NCI-H2107 (cell line): ENCODE results near the gene RPS19.
"Not testable (repeated sequence)": the region's sequence is repeated elsewhere in the genome, so short reads cannot be mapped to it uniquely, and the experiment has no call there.

Experiments used
- DNase-seq: peaks from one replicate; lab custom pipeline; 2025; lab: John Stamatoyannopoulos, UW

Gene RPS19

DNA sequence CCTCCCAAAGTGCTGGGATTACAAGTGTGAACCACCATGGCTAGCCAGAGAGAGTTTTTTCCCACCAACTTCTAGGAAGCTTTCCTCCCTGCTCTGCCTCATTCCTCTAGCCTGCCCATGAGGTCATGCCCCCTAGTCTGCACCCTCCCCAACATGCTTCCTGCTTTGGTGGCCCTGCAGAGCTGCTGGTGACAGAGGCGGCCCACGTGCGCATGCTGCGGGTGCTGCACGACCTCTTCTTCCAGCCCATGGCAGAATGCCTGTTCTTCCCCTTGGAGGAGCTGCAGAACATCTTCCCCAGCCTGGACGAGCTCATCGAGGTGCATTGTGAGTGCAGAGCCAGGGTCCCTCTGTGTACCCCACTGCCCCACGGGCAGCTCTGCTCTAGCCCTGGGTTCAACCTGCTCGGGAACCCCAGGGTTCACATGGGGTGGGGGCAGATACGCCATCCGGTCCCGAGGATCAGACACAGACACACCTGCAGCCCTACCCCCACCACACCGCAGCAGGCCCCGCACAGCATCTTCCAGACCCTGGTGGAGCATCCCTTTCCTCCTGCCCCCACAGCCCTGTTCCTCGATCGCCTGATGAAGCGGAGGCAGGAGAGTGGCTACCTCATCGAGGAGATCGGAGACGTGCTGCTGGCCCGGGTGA lies 41.8 kb downstream of the RPS19 start:
- DNase-seq = no peak

- no peak for DNase-seq
Observed at GRCh38 chr19:41902594-41902993, 42.5 kb downstream of the RPS19 start.

DNA sequence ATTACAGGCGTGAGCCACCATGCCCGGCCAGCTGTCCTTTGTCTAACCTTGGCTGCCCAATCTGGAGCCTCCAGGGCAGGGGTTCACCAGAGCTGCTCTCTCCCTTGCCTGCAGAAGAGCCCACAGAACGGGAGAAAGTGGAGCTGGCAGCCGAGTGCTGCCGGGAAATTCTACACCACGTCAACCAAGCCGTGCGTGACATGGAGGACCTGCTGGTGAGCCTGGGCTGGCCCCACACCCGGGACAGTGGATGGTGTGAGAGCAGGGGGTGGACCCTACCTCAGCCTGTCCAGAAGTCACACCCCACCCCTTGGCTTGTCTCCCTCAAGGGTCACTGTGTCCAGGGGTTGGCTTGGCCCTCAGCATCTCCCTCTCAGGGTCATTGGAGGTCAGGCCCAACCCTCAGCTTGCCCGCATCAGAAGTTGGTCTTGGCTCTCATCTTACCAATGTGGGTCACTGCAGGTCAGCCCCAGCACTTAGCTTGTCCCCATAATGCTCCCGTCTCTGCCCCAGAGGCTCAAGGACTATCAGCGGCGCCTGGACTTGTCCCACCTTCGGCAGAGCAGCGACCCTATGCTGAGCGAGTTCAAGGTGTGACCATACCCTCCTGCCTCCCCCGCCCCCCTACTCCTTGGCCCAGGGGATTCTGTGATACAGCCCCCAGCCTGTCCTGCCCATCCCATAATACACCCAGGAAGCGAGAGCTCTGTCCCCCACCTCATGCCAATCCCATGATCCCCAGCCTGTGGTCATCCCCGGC lies 43.3 kb downstream of the RPS19 start:
- DNase-seq = no peak

DNA sequence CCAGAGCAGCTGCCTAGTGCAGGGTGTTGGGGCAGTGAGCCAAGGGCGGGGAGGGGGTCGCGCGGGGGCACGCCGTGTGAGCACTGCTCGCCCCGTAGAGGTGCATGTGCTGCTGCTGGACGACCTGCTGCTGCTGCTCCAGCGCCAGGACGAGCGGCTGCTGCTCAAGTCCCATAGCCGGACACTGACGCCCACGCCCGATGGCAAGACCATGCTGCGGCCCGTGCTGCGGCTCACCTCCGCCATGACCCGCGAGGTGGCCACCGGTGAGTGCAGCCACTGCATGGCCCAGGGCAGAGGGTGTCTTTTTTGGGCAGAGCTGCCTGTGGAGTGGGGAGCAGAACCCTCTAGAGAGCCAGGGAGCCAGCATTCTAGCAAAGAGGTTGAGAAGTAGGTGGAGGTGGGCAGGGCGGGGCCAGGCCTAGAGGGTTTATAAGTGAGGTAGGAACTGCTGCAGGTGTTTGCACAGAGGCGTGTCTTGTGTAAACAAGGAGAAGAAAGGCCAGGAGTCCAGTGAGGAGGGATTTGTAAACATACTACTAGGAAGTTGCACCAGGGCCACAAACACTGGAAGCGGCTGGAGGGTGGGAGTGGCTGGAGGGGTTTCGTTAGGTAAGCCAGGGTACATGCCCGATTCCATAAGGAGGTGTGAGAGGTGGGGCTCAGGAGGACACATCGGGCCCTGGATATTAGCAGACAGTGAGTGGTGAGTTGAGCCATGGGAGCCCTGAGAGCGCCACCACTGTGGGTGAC lies 44.2 kb downstream of the RPS19 start:
- peak; percentile 66 for DNase-seq

GRCh38 chr19:41905273-41906002 lies 45.4 kb downstream of the RPS19 start:
- DNase-seq = no peak

DNA sequence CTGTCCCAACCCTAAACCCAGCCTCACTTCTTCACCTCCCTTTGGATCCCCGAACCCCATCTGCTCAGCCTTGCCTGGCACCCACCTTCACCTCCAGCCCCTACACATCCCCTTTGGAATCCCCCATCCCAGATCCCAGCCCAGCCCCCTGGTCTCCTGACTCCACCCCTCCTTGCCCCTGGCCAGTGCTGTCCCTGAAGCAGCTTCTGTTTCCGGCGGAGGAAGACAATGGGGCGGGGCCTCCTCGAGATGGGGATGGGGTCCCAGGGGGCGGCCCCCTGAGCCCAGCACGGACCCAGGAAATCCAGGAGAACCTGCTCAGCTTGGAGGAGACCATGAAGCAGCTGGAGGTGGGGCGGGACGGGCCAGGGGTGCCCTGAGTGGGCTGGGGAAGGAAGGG lies 46.2 kb downstream of the RPS19 start:
- DNase-seq = no peak

DNA sequence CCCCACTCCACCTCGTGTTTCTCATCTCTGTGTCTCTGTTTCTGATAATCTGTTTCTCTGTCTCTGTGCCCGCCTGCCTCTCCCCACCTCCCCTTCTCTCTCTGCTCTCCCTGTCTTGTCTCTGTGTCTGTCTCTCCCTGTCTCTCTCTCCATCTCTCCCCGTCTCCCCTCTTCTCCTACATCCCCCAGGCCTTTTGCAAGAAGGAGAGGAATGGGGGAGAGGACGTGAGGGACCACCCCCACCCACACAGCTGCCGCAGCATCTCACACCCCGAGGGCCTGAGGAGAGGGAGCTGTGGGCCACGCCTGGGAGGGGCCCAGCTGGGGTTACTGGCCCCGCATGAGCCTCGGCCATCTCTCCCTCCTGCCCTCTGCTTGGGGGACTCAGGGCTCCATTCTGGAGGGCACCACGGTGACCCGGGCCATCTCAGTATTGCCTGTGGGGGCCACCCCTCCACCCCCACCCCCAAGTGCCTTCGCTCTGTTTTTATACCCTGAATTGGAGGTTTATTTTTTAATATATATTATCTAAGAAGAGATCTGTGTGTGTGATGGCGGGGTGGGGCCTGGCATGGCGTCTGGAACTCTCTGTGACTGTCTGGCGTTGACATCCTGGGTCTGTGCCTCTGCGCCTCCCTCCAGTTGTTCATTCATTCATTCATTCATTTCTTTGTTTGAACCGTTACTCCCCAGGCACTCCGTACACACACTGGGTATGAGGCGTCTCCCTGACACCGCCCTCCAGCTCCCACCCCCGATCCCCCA lies 47.0 kb downstream of the RPS19 start:
- DNase-seq = no peak

DNA sequence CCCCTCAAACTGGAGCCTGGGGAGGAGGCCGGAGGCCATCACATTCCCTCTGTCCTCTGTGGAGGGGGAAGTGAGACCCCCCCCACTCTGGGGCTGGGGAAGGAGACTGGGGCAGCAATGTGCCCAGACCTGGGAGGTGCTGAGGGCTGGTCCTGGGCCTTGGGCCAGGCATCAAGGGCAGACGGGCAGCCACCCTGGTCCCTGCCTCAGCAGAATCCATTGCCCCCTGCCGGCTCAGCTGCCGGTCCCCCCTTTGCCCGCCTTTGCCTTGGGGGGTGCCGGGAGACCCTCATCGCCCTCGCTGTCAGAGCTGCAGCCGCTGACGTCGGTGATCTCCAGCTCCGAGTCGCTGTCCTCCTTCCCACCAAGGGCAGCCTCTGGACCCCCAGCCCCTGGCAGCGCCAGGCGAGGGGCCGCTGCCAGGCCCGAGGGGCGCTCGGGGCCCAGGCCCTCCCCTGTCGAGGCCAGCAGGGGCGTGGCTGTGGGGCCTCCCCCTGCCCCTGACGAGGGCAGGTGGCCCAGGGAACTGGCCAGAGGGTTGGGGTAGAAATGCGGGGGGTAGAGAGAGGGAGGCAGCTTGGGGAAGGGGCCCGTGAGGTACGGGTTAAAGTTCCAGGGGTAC lies 48.0 kb downstream of the RPS19 start:
- DNase-seq = no peak

GRCh38 chr19:41908724-41909464 lies 48.8 kb downstream of the RPS19 start:
- DNase-seq = no peak

- DNase-seq = no peak
Observed at GRCh38 chr19:41909706-41910105, 49.7 kb downstream of the RPS19 start.

GRCh38 chr19:41910240-41910991 lies 50.4 kb downstream of the RPS19 start:
- no peak for DNase-seq

GRCh38 chr19:41910992-41911888 lies 51.2 kb downstream of the RPS19 start:
- DNase-seq = no peak

DNA sequence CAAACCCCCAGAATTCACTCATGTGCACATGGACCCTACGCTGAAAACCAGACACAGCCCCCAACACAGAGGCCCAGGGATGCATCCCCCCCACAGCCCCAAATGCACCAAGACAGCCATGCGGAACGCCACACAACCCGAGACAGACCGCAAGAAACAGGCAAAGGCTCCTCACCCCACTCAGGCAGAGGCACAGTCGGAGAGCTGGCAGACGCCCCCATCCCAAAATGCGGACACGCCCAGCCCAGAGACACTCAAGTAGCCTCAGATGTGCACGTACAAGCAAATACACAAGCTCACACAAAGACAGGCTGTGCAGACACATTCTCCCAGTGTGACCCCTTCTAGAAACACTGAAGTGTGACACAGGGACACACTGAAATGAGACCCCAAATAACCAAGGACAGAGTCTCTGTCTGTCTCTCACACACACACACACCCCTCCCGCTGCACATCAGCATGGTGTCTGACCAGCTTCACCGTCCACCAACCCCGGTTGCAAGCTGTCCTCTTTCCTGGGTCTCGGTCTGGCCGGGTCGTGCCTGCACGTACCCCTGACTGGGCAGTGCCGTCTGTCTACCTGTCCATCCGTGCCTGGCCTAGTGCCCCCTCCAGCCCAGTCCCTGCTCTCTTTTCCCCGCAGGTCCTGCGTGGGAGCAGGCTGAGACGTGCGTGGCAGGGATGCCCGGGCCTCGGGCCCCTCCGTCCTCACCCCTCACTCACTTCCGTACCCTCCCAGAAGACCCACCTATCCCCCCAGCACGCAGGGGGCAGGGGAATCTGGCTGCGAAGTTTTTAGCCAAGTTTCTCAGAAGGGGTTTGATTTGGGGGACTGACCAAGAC lies 52.1 kb downstream of the RPS19 start:
- no peak for DNase-seq

DNA sequence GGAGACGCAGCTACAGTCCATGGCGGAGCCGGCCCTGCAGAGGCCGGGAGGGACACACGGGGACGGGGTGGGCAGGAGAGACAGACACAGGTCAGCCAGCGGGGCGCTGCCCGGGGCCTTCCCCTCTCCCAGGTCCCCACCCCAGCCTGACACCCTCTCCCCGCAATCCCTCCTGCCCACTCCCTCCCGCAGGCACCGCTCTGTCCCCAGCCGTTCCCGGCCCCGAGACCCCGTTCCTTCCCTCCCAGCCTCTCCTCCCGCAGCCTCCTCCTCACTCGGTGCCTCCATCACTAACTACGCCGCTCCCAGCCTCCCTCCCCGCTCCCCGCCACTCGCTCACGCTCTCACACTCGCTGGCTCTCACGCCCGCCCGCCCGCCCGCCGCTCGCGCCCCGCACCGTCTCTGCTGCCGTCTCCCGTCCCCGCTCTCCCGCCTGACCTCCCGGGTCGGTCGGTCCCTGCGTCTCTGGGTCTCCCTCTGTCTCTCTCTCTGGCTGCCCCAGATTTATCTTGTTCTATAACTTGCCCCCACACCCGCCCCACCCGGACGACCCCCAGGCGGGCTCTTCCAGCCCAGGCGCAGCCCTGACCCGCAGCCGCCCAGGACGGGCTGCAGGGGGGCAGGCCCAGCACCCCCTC lies 53.0 kb downstream of the RPS19 start:
- DNase-seq = no peak

GRCh38 chr19:41913538-41914423 lies 53.7 kb downstream of the RPS19 start:
- DNase-seq = no peak

DNA sequence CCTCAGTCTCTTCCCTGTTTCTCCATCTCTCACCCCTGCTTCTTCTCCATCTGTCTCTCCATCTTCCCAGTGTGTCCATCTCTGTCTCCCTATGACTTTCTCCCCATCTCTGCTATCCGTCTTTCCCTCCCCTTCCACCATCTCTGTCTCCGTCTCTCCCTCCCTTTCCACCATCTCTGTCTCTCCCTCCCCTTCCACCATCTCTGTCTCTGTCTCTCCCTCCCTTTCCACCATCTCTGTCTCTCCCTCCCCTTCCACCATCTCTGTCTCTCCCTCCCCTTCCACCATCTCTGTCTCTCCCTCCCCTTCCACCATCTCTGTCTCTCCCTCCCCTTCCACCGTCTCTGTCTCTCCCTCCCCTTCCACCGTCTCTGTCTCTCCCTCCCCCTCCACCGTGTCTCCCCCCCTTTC lies 54.4 kb downstream of the RPS19 start:
- DNase-seq = not testable (repeated sequence)
